HFFc6 (cell line): Measurements from ENCODE around the gene EIF2A. TPM values are rescaled to one million over a fixed set of nuclear protein-coding genes. Genes with fewer than 3 reads are reported as not detected.

Experiments
- DNase-seq: peaks from one replicate; pipeline ENCODE4 v3.0.0-alpha.2; 2018
- H3K27ac Mint-ChIP-seq: 2 replicates; pipeline ENCODE4 v1.8.0; 2020; ENCODE audit warnings: mild to moderate bottlenecking, mixed read lengths
- H3K27me3 Mint-ChIP-seq: 2 replicates; pipeline ENCODE4 v1.8.0; 2021; ENCODE audit warnings: mild to moderate bottlenecking, moderate library complexity, mixed read lengths; ENCODE audit not compliant: insufficient read depth
- H3K36me3 Mint-ChIP-seq: 2 replicates; pipeline ENCODE4 v1.8.0; 2021; ENCODE audit warnings: low read depth, mixed read lengths
- H3K4me1 Mint-ChIP-seq: 2 replicates; pipeline ENCODE4 v1.8.0; 2020; ENCODE audit warnings: low read depth, mixed read lengths
- H3K4me3 Mint-ChIP-seq: 2 replicates; pipeline ENCODE4 v1.8.0; 2020; ENCODE audit warnings: mild to moderate bottlenecking, moderate library complexity, mixed read lengths
- H3K9me3 Mint-ChIP-seq: 2 replicates; pipeline ENCODE4 v1.8.0; 2020; ENCODE audit warnings: mild to moderate bottlenecking, mixed read lengths
- CTCF ChIP-seq: fragments of 200-600 bp; sonication (generic); IDR thresholded peaks from 2 replicates; pipeline ENCODE4 v1.5.0; 2021; ENCODE audit warnings: antibody characterized with exemption, mild to moderate bottlenecking
- total RNA-seq, 6 experiments: library from RNA; stranded (reverse); fragmentation: NEBNext Ultra II Directional; extraction: Animal tissue kit (Norgen Biotek cat#: 25700); gene quantifications; 2 replicates in 1 of 6; 3 replicates in 5 of 6; pipeline ENCODE4 v1.2.3, GENCODE V29; 2021

The EIF2A gene
- total RNA-seq, 6 experiments from 2014 or later: 69.6 to 85.9 (median 75.0) TPM

DNA sequence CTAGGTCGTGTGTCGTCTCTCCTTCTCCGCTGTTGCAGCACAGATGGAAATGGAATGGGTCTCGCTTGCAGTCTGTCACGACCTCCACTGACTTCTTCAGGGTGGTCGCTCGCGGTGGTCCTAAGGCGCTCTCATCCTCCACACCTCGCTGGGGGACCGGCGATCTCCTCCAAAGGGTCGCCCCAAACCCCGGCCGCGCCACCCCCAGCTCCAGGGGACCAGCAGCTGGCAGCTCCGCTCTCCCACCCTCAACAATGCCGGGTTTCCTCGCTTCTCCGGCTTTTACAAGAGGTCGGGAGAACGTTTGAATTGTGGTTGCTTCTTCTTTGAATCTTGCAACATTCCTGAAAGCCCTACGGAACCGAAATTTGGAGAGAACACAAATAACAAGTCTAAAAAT, 26.2 kb upstream of the EIF2A start:
- DNase-seq: no peak
- no peak for TF ChIP-seq CTCF
- no peak overlapping the region for H3K27ac Mint-ChIP-seq
- H3K4me3 Mint-ChIP-seq: no peak overlapping the region
- peaks cover 11% of the 10 kb centered on the region for H3K4me1 Mint-ChIP-seq
- peaks cover 6% of the 10 kb centered on the region; the same call in 1 of the 2 replicates for H3K36me3 Mint-ChIP-seq
- H3K9me3 Mint-ChIP-seq: peaks cover 5% of the 10 kb centered on the region; the same call in 1 of the 2 replicates
- no peaks in the 10 kb centered on the region for H3K27me3 Mint-ChIP-seq

DNA sequence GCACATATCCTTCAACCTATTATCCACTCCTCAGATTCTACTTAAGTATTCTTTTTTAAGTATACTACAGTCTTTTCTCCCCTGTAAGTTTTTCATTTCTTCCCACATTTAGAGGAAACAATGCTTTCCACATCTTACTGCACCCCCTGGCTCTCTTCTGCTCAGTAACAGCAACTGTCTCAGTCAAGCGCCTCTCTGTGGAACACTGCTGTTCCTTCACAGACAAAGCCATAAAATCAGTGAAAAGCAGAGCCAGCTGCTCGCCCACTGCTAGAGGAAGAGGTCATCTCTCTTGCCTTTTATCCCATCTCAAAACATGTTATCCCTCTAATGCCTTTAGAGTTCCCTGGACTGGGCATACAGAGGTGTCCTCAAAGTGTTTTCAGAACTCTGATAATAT, 25.1 kb upstream of the EIF2A start:
- no peak for DNase-seq
- peaks cover 5% of the 10 kb centered on the region; the same call in 1 of the 2 replicates for H3K9me3 Mint-ChIP-seq
- H3K36me3 Mint-ChIP-seq: no peaks in the 10 kb centered on the region
- H3K27me3 Mint-ChIP-seq: no peaks in the 10 kb centered on the region
- peaks cover 6% of the 10 kb centered on the region for H3K4me1 Mint-ChIP-seq
- no peak overlapping the region for H3K27ac Mint-ChIP-seq
- no peak overlapping the region for H3K4me3 Mint-ChIP-seq
- TF ChIP-seq CTCF: peak; percentile 17; the same call in 1 of the 2 replicates

DNA sequence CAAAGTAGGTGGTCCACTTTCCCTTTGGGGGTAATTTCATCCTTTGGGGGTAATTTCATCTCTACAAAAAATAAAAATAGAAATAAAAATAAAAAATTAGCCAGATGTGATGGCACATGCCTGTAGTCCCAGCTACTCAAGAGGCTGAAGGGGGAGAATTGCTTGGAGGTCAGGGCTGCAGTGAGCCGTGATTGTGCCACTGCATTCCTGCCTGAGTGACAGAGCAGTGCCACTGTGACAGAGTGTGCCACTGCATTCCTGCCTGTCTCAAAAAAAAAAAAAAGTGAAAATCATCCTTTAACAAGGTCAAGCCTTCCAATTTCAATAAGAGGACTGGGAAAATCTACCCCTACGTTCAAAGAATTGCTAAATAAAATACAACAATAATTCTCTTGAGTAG, 23.0 kb upstream of the EIF2A start:
- H3K9me3 Mint-ChIP-seq: no peaks in the 10 kb centered on the region
- no peak for TF ChIP-seq CTCF
- no peaks in the 10 kb centered on the region for H3K36me3 Mint-ChIP-seq
- no peak overlapping the region for H3K4me3 Mint-ChIP-seq
- no peak overlapping the region for H3K27ac Mint-ChIP-seq
- DNase-seq: no peak
- no peaks in the 10 kb centered on the region for H3K27me3 Mint-ChIP-seq
- H3K4me1 Mint-ChIP-seq: peaks cover 17% of the 10 kb centered on the region

DNA sequence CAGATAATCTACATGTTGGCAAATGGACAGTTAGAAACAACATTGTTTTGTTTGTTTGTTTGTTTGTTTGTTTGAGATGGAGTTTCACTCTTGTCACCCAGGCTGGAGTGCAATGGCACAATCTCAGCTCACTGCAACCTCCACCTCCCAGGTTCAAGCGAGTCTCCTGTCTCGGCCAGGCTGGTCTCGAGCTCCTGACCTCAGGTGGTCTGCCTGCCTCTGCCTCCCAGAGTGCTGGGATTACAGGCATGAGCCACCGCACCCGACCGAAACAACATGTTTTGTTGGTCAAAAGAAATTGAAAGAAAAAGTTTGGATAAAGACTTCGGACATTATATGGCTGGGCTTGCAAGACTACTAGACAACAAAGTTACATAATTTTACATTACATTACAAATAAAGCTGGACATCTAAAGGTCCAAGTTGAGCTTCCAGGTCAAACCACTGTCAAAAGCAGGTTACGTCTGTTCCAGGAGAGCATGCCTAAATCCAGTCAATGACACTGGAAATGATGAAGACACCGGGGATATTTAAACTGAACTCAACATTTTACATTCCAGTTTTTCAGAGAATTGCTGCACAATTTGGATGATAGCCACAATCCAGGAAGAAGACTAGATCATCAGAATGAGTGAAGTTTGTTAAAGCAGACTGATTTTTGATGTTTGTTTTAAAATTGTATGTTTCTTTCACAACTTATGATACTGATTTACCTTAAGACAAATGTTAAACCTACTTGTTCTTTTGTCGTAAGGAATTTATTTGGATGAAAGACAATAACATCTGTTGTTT, 18.9 kb upstream of the EIF2A start:
- Mint-ChIP-seq H3K27ac (peak overlapping the region; percentile 38; the same call in 1 of the 2 replicates), H3K9me3 (no peaks in the 10 kb centered on the region), H3K4me1 (peaks cover 11% of the 10 kb centered on the region), H3K4me3 (no peak overlapping the region), H3K27me3 (no peaks in the 10 kb centered on the region), H3K36me3 (no peaks in the 10 kb centered on the region)
- no peak for DNase-seq
- no peak for TF ChIP-seq CTCF

GRCh38 chr3:150528354-150528797, 18.2 kb upstream of the EIF2A start:
- peak; percentile 16 for DNase-seq
- no peak overlapping the region for H3K4me3 Mint-ChIP-seq
- H3K27ac Mint-ChIP-seq: peak overlapping the region; percentile 38
- peaks cover 11% of the 10 kb centered on the region for H3K4me1 Mint-ChIP-seq
- H3K9me3 Mint-ChIP-seq: no peaks in the 10 kb centered on the region
- H3K36me3 Mint-ChIP-seq: no peaks in the 10 kb centered on the region
- no peaks in the 10 kb centered on the region for H3K27me3 Mint-ChIP-seq
- TF ChIP-seq CTCF: peak; percentile 73
